ENCODE measurements around the gene SYDE1. TPM values are rescaled to one million over a fixed set of nuclear protein-coding genes. Genes with fewer than 3 reads are reported as not detected.

Gene SYDE1
- total RNA-seq, 1 donor from 2014 or later = 20.8 TPM

DNA sequence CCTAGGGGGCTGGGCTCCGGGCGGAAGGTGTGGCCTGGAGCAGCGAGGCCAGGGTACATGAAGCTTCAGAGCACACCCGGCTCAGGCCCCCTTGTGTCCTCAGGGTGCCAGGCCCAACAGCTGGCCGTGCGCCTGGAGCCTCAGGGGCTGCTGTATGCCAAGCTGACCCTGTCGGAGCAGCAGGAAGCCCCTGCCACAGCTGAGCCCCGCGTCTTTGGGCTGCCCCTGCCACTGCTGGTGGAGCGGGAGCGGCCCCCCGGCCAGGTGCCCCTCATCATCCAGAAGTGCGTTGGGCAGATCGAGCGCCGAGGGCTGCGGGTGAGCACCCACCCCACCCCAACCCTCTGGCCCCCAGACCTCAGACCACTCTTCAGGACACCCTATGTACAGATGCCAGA is 3.2 kb downstream of the SYDE1 start:
- intact Hi-C loops (cut with DNase I) = no loop called here
- no peak overlapping the region for H3K4me3 ChIP-seq
- no peak for DNase-seq
- H3K4me1 ChIP-seq = peaks cover 17% of the 10 kb centered on the region
- TF ChIP-seq, protein P1, sequence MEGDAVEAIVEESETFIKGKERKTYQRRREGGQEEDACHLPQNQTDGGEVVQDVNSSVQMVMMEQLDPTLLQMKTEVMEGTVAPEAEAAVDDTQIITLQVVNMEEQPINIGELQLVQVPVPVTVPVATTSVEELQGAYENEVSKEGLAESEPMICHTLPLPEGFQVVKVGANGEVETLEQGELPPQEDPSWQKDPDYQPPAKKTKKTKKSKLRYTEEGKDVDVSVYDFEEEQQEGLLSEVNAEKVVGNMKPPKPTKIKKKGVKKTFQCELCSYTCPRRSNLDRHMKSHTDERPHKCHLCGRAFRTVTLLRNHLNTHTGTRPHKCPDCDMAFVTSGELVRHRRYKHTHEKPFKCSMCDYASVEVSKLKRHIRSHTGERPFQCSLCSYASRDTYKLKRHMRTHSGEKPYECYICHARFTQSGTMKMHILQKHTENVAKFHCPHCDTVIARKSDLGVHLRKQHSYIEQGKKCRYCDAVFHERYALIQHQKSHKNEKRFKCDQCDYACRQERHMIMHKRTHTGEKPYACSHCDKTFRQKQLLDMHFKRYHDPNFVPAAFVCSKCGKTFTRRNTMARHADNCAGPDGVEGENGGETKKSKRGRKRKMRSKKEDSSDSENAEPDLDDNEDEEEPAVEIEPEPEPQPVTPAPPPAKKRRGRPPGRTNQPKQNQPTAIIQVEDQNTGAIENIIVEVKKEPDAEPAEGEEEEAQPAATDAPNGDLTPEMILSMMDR (IDR thresholded peaks at IDR 0.05) = no peak
- no peak overlapping the region for H3K27ac ChIP-seq
- no peak for ATAC-seq
- H3K27me3 ChIP-seq (ENCODE audit: low read depth) = peaks cover 6% of the 10 kb centered on the region
- no peaks in the 10 kb centered on the region for H3K9me3 ChIP-seq
- peaks cover 57% of the 10 kb centered on the region for H3K36me3 ChIP-seq

DNA sequence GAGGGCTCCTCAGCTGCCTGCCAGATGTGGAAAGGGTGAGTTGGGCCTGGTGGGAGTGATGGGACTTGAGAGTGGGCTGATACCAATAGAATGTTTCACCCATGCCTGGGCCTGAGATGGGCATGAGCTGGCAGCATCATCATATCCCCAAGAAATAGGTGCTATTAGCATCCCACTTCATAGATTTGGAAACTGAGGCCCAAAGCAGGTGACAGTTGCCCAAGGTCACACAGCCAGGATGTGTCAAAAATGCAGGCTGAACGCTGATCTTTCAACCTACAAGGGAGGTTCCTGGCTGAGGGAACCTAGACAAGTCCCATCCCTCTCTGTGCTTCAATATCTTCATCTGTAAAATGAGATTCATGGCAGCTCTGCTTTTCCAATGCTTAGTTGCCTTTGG is 4.6 kb downstream of the SYDE1 start:
- Histone ChIP-seq H3K9me3 (no peaks in the 10 kb centered on the region), H3K27me3 (ENCODE audit: low read depth) (peaks cover 6% of the 10 kb centered on the region), H3K36me3 (peaks cover 71% of the 10 kb centered on the region), H3K4me3 (no peak overlapping the region), H3K4me1 (peaks cover 14% of the 10 kb centered on the region), H3K27ac (no peak overlapping the region)
- DNase-seq (no peak), ATAC-seq (no peak)
- TF ChIP-seq, protein P1 (IDR thresholded peaks at IDR 0.05) = no peak
- intact Hi-C loops (cut with DNase I) = no loop called here

DNA sequence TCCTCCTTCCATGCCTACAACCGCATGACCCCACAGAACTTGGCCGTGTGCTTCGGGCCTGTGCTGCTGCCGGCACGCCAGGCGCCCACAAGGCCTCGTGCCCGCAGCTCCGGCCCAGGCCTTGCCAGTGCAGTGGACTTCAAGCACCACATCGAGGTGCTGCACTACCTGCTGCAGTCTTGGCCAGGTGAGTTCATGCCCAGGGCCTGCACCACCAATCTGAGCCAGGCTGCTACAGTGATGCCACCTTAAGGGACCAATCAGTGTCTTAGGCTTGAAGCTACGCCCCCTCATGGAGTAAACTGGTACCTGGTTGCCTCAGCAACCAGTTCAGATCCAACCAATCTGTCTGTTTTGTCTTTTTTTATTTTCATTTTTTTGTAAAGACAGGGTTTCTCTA is 5.2 kb downstream of the SYDE1 start:
- no peak for ATAC-seq
- intact Hi-C loops (cut with DNase I) = no loop called here

DNA sequence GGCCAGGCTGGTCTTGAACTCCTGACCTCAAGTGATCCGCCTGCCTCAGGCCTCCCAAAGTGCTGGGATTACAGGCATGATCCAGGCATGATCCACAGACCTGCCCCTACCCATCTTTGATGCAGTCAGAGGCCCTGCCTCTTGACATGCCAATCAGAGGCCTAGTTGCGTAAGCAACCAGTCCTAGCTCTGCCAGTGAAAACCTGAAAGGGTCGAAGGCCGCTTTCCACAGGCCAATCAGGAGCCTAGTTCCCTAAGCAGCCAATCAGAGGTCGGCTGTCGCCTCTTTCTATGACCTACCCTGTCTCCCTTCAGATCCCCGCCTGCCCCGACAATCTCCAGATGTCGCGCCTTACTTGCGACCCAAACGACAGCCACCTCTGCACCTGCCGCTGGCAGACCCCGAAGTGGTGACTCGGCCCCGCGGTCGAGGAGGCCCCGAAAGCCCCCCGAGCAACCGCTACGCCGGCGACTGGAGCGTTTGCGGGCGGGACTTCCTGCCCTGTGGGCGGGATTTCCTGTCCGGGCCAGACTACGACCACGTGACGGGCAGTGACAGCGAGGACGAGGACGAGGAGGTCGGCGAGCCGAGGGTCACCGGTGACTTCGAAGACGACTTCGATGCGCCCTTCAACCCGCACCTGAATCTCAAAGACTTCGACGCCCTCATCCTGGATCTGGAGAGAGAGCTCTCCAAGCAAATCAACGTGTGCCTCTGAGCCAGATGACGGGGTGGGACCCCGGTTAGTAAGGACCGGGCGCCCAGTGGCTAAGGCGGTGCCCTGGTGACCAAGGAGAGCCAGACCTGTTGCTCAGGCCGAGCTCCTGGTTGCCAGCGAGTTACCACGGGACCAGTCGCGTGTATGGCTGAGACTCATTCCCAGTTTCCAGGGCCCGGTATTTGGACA is 6.3 kb downstream of the SYDE1 start:
- Histone ChIP-seq H3K9me3 (no peaks in the 10 kb centered on the region), H3K4me3 (no peak overlapping the region), H3K27ac (no peak overlapping the region), H3K36me3 (peaks cover 88% of the 10 kb centered on the region), H3K4me1 (peaks cover 1% of the 10 kb centered on the region), H3K27me3 (ENCODE audit: low read depth) (no peaks in the 10 kb centered on the region)
- no peak for DNase-seq
- TF ChIP-seq, protein P1 (IDR thresholded peaks at IDR 0.05) = no peak
- ATAC-seq = no peak
- intact Hi-C loops (cut with DNase I) = no loop called here

More for the DNA sequence above, 5.2 kb downstream of the SYDE1 start:
- TF ChIP-seq, protein P1 (IDR thresholded peaks at IDR 0.05) = no peak
- H3K27ac ChIP-seq = no peak overlapping the region
- H3K4me1 ChIP-seq = peaks cover 11% of the 10 kb centered on the region
- DNase-seq = no peak
- peaks cover 6% of the 10 kb centered on the region for H3K27me3 ChIP-seq (ENCODE audit: low read depth)
- H3K9me3 ChIP-seq = no peaks in the 10 kb centered on the region
- H3K4me3 ChIP-seq = no peak overlapping the region
- H3K36me3 ChIP-seq = peaks cover 77% of the 10 kb centered on the region

DNA sequence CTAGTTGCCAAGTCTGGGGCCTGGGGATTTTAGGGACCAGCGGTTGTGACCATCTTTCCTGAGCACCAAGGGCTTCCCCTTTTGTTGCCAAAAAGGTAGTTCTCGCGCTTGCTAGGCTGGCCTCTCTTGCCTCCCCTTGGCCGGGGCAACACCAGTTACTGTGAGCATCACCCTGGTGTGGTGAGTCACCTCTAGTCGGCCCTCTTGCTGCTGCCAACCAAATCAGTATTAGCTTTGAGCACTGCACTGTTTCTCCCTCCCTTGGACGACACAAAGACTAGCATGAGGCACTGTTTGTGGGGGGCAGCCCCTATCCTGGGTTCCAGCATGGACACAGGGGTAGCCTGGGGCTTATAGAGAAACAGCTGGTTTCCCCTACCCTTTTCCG is 6.9 kb downstream of the SYDE1 start:
- H3K4me1 ChIP-seq = no peaks in the 10 kb centered on the region
- H3K36me3 ChIP-seq = peaks cover 94% of the 10 kb centered on the region
- no peak overlapping the region for H3K27ac ChIP-seq
- no peaks in the 10 kb centered on the region for H3K27me3 ChIP-seq (ENCODE audit: low read depth)
- DNase-seq = no peak
- no peak for ATAC-seq
- TF ChIP-seq, protein P1 (IDR thresholded peaks at IDR 0.05) = no peak
- H3K4me3 ChIP-seq = no peak overlapping the region
- no peaks in the 10 kb centered on the region for H3K9me3 ChIP-seq
- intact Hi-C loops (cut with DNase I) = no loop called here

Data from lower lobe of right lung (tissue), 2 donors.